Chondrocyte (in vitro differentiated cells): ENCODE data around the gene GRK2. TPM values are rescaled to one million over a fixed set of nuclear protein-coding genes. Genes with fewer than 3 reads are reported as not detected.

ENCODE experiments used
- DNase-seq: peaks from one replicate; pipeline ENCODE4 v3.0.0; 2021; ENCODE audit warnings: mixed read lengths, low spot score
- H3K27ac Mint-ChIP-seq: one replicate; pipeline ENCODE4 v1.8.0; 2021; ENCODE audit warnings: mild to moderate bottlenecking, moderate library complexity, mixed read lengths; ENCODE audit not compliant: unreplicated experiment
- H3K27me3 Mint-ChIP-seq: 2 replicates; pipeline ENCODE4 v1.8.0; 2021; ENCODE audit warnings: low read depth, mixed read lengths
- H3K36me3 Mint-ChIP-seq: 2 replicates; pipeline ENCODE4 v1.8.0; 2021; ENCODE audit warnings: low read depth, mixed read lengths
- H3K4me1 Mint-ChIP-seq: 2 replicates; pipeline ENCODE4 v1.8.0; 2021; ENCODE audit warnings: low read depth, mild to moderate bottlenecking, mixed read lengths
- H3K4me3 Mint-ChIP-seq: one replicate; pipeline ENCODE4 v1.8.0; 2021; ENCODE audit warnings: mild to moderate bottlenecking, moderate library complexity, mixed read lengths; ENCODE audit not compliant: unreplicated experiment
- H3K9me3 Mint-ChIP-seq: 2 replicates; pipeline ENCODE4 v1.8.0; 2021; ENCODE audit warnings: low read depth, mixed read lengths
- CTCF ChIP-seq: fragments of 200-600 bp; sonication (generic); IDR thresholded peaks from 2 replicates; pipeline ENCODE4 v1.5.0; 2021; ENCODE audit warnings: antibody characterized with exemption, mild to moderate bottlenecking, moderate library complexity
- total RNA-seq: library from RNA; stranded (reverse); gene quantifications from 3 replicates; pipeline ENCODE4 v1.2.1, GENCODE V29; 2021

Gene GRK2
- total RNA-seq, 1 donor from 2014 or later: 38.3 TPM

DNA sequence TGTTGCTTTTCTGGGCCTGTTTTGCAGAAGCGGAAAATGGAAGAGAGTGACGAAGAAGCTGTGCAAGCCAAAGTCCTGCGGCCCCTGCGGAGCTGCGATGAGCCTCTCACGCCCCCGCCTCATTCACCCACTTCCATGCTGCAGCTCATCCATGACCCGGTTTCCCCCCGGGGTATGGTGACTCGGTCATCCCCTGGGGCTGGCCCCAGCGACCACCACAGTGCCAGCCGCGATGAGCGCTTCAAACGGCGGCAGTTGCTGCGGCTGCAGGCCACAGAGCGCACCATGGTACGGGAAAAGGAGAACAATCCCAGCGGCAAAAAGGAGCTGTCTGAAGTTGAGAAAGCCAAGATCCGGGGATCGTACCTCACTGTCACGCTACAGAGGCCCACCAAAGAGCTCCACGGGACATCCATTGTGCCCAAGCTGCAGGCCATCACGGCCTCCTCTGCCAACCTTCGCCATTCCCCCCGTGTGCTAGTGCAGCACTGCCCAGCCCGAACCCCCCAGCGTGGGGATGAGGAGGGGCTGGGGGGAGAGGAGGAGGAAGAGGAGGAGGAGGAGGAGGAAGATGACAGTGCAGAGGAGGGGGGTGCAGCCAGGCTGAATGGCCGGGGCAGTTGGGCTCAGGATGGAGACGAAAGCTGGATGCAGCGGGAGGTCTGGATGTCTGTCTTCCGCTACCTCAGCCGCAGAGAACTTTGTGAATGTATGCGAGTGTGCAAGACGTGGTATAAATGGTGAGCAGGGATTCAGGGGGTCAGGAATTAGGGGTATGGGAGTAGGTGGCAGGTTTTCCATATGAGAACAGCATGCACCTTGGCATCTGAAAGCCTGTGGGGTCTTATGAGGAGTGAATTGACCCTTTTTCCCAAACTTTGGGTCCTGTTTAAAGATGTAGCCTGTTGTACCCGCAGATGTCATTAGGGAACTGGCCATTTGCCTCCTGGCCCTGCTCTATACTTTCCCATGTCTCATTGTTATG lies 15.9 kb upstream of the GRK2 start:
- TF ChIP-seq CTCF: no peak
- Mint-ChIP-seq H3K4me3 (no peak overlapping the region), H3K36me3 (peaks cover 61% of the 10 kb centered on the region), H3K27me3 (no peaks in the 10 kb centered on the region), H3K27ac (peak overlapping the region; percentile 49), H3K9me3 (no peaks in the 10 kb centered on the region), H3K4me1 (peaks cover 14% of the 10 kb centered on the region)
- no peak for DNase-seq

- no peak for DNase-seq
- Mint-ChIP-seq H3K4me1 (peaks cover 14% of the 10 kb centered on the region), H3K27me3 (no peaks in the 10 kb centered on the region), H3K27ac (peak overlapping the region; percentile 12), H3K4me3 (no peak overlapping the region), H3K9me3 (no peaks in the 10 kb centered on the region), H3K36me3 (peaks cover 58% of the 10 kb centered on the region)
- TF ChIP-seq CTCF: no peak
These were observed 14.4 kb upstream of the GRK2 start for GRCh38 chr11:67251841-67252240.

DNA sequence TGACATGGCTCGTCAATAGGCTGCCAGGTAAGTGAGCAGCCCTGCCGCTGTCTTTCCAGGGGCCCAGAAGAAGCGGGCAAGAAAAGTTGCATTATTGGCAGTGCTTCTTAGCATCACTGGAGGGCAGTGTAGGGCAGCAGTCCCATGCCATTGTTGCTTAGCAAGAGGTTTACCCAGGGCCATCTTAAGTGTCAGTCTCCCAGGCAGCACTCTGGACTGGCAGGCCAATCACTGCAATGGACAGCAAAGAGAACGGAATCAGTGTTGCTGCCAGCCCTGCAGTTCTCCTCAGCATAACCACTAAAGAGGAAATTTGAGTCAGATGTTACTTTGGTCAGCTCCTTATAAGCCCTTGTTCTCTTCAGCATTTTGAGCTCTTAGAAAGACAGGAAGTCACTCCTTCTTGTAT lies 13.4 kb upstream of the GRK2 start:
- TF ChIP-seq CTCF: peak; percentile 66
- Mint-ChIP-seq H3K27ac (no peak overlapping the region), H3K4me1 (peaks cover 12% of the 10 kb centered on the region), H3K27me3 (no peaks in the 10 kb centered on the region), H3K36me3 (peaks cover 60% of the 10 kb centered on the region), H3K9me3 (no peaks in the 10 kb centered on the region), H3K4me3 (no peak overlapping the region)
- no peak for DNase-seq

DNA sequence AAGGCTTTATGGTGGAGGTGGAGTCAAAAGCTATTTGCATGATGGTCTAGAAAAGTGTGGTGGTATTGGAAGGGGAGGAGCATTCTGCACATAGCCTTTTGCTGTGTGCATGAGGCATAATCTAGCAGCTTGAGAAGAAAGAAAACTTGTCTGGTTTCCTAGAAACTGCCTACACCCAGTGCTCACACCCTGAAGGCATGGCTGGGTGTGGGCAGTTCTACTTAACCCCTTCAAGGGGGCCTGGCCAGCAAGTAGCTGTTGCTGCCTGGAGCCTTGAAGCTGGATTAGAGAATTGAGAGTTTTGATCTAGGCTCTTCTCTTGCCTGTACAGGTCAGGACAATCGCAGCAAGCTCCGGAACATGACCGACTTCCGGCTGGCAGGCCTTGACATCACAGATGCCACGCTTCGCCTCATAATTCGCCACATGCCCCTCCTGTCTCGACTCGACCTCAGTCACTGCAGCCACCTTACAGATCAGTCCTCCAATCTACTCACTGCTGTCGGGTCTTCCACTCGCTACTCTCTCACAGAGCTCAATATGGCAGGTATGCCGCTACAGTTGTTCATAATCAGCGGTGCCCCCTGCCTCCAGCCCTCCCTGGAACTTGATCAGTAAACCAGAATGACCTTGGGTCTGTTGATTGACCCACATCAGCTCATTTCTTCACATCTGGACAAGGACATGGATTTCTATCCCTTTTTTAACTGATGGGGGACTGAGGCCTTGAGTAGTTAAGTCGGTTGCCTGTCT lies 12.2 kb upstream of the GRK2 start:
- no peaks in the 10 kb centered on the region for H3K9me3 Mint-ChIP-seq
- no peak for TF ChIP-seq CTCF
- peaks cover 4% of the 10 kb centered on the region for H3K4me1 Mint-ChIP-seq
- DNase-seq: no peak
- H3K27ac Mint-ChIP-seq: no peak overlapping the region
- no peak overlapping the region for H3K4me3 Mint-ChIP-seq
- no peaks in the 10 kb centered on the region for H3K27me3 Mint-ChIP-seq
- peaks cover 50% of the 10 kb centered on the region for H3K36me3 Mint-ChIP-seq

GRCh38 chr11:67254798-67255197 lies 11.5 kb upstream of the GRK2 start:
- no peaks in the 10 kb centered on the region for H3K27me3 Mint-ChIP-seq
- TF ChIP-seq CTCF: no peak
- DNase-seq: no peak
- H3K36me3 Mint-ChIP-seq: peaks cover 44% of the 10 kb centered on the region
- H3K27ac Mint-ChIP-seq: no peak overlapping the region
- no peaks in the 10 kb centered on the region for H3K9me3 Mint-ChIP-seq
- H3K4me1 Mint-ChIP-seq: peaks cover 4% of the 10 kb centered on the region
- H3K4me3 Mint-ChIP-seq: no peak overlapping the region
